B cell (primary cell): Measurements from ENCODE around the gene TLR4. TPM values are rescaled to one million over a fixed set of nuclear protein-coding genes. Genes with fewer than 3 reads are reported as not detected.

Experiments used
- ATAC-seq: fragments of 200-7000 bp; cut with Tn5 transposase; one replicate; pipeline ENCODE4 v1.10.0; 2021; ENCODE audit warnings: low read depth, mild to moderate bottlenecking, moderate number of reproducible peaks, moderate library complexity
- CTCF ChIA-PET: fragments of 350-600 bp; sonication (Branson Sonifier 250); formaldehyde crosslinking; loops from one replicate; lab custom pipeline; 2021; ENCODE audit warnings: antibody characterized with exemption, inconsistent platforms; lab: Charles Lee
- POLR2A ChIA-PET: fragments of 350-600 bp; sonication (Branson Sonifier 250); formaldehyde crosslinking; loops from one replicate; lab custom pipeline; 2021; ENCODE audit warnings: antibody characterized with exemption; lab: Charles Lee
- DNase-seq: peaks from one replicate; pipeline ENCODE4 v3.0.0; 2013
- H2AFZ ChIP-seq: 2 replicates; pipeline ENCODE4 v1.6.1; 2012; ENCODE audit warnings: mild to moderate bottlenecking, low read depth, low read length; ENCODE audit not compliant: insufficient read depth, poor library complexity, severe bottlenecking
- H3K27ac ChIP-seq, 2 donors: 1 replicate in 1 of 2; 2 replicates in 1 of 2; pipeline ENCODE4 v1.5.1; 2012 to 2013; ENCODE audit warnings: low read length in 2 of 2, mild to moderate bottlenecking in 2 of 2, moderate library complexity in 1 of 2
- H3K27me3 ChIP-seq, 4 experiments: fragments of 200-600 bp in 1 of 4; sonication (generic) in 1 of 4; replicated peaks in 1 of 4; 1 replicate in 2 of 4; 2 replicates in 2 of 4; pipeline versions ENCODE4 v1.6.1 to v1.7.0; 2013 to 2016; ENCODE audit warnings: low read length in 3 of 4, mild to moderate bottlenecking in 2 of 4, mixed read lengths in 1 of 4, moderate library complexity in 1 of 4; ENCODE audit not compliant: insufficient read depth in 4 of 4, control insufficient read depth in 3 of 4; ENCODE audit errors: control extremely low read depth in 1 of 4
- H3K36me3 ChIP-seq, 2 experiments: replicated peaks in 1 of 2; 1 replicate in 1 of 2; 2 replicates in 1 of 2; pipeline versions ENCODE4 v1.6.1 to v1.7.1; 2013; ENCODE audit warnings: low read length in 1 of 2; ENCODE audit not compliant: insufficient read depth in 2 of 2, control insufficient read depth in 1 of 2; ENCODE audit errors: control extremely low read depth in 1 of 2, extremely low read depth in 1 of 2
- H3K4me1 ChIP-seq, 2 donors: fragments of 200-600 bp in 1 of 2; sonication (generic) in 1 of 2; 1 replicate in 1 of 2; 2 replicates in 1 of 2; pipeline versions ENCODE4 v1.5.1 to v1.6.1; 2013 to 2017; ENCODE audit warnings: low read length in 2 of 2; ENCODE audit not compliant: control insufficient read depth in 2 of 2, insufficient read depth in 2 of 2
- H3K4me2 ChIP-seq: replicated peaks from 2 replicates; pipeline ENCODE3; 2012; ENCODE audit warnings: mild to moderate bottlenecking, low read depth, low read length; ENCODE audit not compliant: poor library complexity, severe bottlenecking
- H3K4me3 ChIP-seq, 5 experiments: fragments of 200-600 bp in 1 of 5; sonication (generic) in 1 of 5; 1 replicate in 3 of 5; 2 replicates in 2 of 5; pipeline versions ENCODE4 v1.5.1 to v1.7.0; 2011 to 2016; ENCODE audit warnings: low read length in 4 of 5, mild to moderate bottlenecking in 4 of 5, low read depth in 2 of 5, control low read depth in 1 of 5, moderate library complexity in 1 of 5; ENCODE audit not compliant: insufficient read depth in 1 of 5; ENCODE audit errors: control extremely low read depth in 1 of 5, extremely low read depth in 1 of 5
- H3K79me2 ChIP-seq: fragments of 200-600 bp; sonication (generic); one replicate; pipeline ENCODE4 v1.6.0; 2016; ENCODE audit warnings: low read length; ENCODE audit not compliant: control insufficient read depth, insufficient read depth
- H3K9ac ChIP-seq: fragments of 200-600 bp; sonication (generic); 2 replicates; pipeline ENCODE4 v1.6.1; 2017; ENCODE audit warnings: mild to moderate bottlenecking, low read length, moderate library complexity
- H3K9me3 ChIP-seq, 3 donors: one replicate each; pipeline versions ENCODE4 v1.6.1 to v1.7.1; 2013; ENCODE audit warnings: low read length in 2 of 3; ENCODE audit not compliant: control insufficient read depth in 2 of 3, insufficient read depth in 1 of 3; ENCODE audit errors: control extremely low read depth in 1 of 3
- H4K20me1 ChIP-seq: 2 replicates; pipeline ENCODE4 v1.6.0; 2012; ENCODE audit warnings: mild to moderate bottlenecking, low read length; ENCODE audit not compliant: insufficient read depth, control insufficient read depth, poor library complexity, severe bottlenecking
- H3K27ac Mint-ChIP-seq: one replicate; pipeline ENCODE4 v1.8.0; 2021; ENCODE audit warnings: mixed read lengths
- H3K27me3 Mint-ChIP-seq: one replicate; pipeline ENCODE4 v1.8.0; 2021; ENCODE audit warnings: mixed read lengths
- H3K4me1 Mint-ChIP-seq: one replicate; pipeline ENCODE4 v1.8.0; 2021; ENCODE audit warnings: mixed read lengths
- H3K4me3 Mint-ChIP-seq: one replicate; pipeline ENCODE4 v1.8.0; 2021; ENCODE audit warnings: mixed read lengths
- H3K9me3 Mint-ChIP-seq: one replicate; pipeline ENCODE4 v1.8.0; 2022; ENCODE audit warnings: mixed read lengths; ENCODE audit not compliant: insufficient read depth
- EZH2 ChIP-seq: IDR thresholded peaks from 2 replicates; pipeline ENCODE4 v1.6.1; 2012; ENCODE audit warnings: borderline replicate concordance, low read depth, mild to moderate bottlenecking, moderate library complexity, low read length; ENCODE audit not compliant: insufficient read depth, poor library complexity, severe bottlenecking
- WGBS: methylation state at CpG from one replicate; pipeline ENCODE4 v1.1.5; 2013; ENCODE audit warnings: missing lambda C conversion rate; ENCODE audit not compliant: insufficient coverage; 5-methylcytosine and 5-hydroxymethylcytosine counted together
- intact Hi-C: fragments of 100-400 bp; cut with micrococcal nuclease; formaldehyde crosslinking; loops from one replicate; pipeline ENCODE4 v1.10.0; 2022
- polyA plus RNA-seq: library from polyadenylated mRNA; depleted of rRNA; stranded (reverse); fragments of >200 nt; gene quantifications from 2 replicates; pipeline ENCODE4 v1.2.3, GENCODE V29; 2012
- total RNA-seq, 2 donors: library from RNA; stranded (reverse); fragments of 120-200 nt in 1 of 2; gene quantifications; 1 replicate in 1 of 2; 2 replicates in 1 of 2; pipeline versions ENCODE4 v1.2.3 to v1.2.4, GENCODE V29; 2013 to 2022
- TF ChIP-seq, protein P1 (sequence below): fragments of 200-600 bp; IDR thresholded peaks from one replicate; pipeline ENCODE4 v1.8.0; 2022; ENCODE audit warnings: antibody characterized with exemption, mild to moderate bottlenecking

Gene TLR4
- total and polyA plus RNA-seq, 2 donors (not counting 1 experiment from before 2014, with no cell fraction given): 0.51 to 3.7 TPM

DNA sequence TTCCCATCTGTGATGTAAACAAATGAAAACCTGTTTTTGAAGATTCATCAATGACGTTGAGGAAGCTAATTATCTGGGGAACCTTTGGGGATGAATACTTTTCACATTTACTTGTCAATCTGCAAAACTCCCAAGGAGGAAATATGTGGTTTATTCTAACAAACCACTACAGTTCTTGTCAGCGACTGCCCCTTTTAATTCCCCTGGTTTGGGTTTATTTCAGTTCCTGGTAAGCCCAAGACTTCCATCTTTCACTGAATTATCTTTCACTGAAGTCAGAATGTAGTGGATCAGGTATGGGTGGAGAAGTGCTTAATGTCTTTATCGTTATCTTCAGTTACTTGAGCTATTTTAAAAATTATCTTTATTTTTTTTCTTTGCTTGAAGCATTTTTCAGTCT is 40.2 kb downstream of the TLR4 start:
- Mint-ChIP-seq H3K9me3 (no peaks in the 10 kb centered on the region), H3K27ac (no peak overlapping the region), H3K4me3 (no peak overlapping the region), H3K4me1 (peaks cover 14% of the 10 kb centered on the region), H3K27me3 (peaks cover 56% of the 10 kb centered on the region)
- peak overlapping the region; percentile 28 for H3K9ac ChIP-seq
- POLR2A ChIA-PET: no interaction called here
- H3K4me3 ChIP-seq: peak overlapping the region in 1 of 5 experiments; percentile 15
- intact Hi-C loops: no loop called here
- DNase-seq (no peak), ATAC-seq (no peak)
- no peaks in the 10 kb centered on the region for H4K20me1 ChIP-seq
- H3K79me2 ChIP-seq: no peaks in the 10 kb centered on the region
- H3K27me3 ChIP-seq: peaks cover 0 to 39% (median 24%) of the 10 kb centered on the region in 4 experiments
- H3K4me1 ChIP-seq: peaks cover 14 to 15% of the 10 kb centered on the region in 2 donors
- H3K4me2 ChIP-seq: peak overlapping the region; percentile 65
- WGBS: no CpG with 5 or more reads among the region's 3 CpGs
- H3K9me3 ChIP-seq: peaks cover 0 to 7% (median 2%) of the 10 kb centered on the region in 3 donors
- CTCF ChIA-PET: no interaction called here
- H3K27ac ChIP-seq: no peak overlapping the region
- TF ChIP-seq, protein P1, sequence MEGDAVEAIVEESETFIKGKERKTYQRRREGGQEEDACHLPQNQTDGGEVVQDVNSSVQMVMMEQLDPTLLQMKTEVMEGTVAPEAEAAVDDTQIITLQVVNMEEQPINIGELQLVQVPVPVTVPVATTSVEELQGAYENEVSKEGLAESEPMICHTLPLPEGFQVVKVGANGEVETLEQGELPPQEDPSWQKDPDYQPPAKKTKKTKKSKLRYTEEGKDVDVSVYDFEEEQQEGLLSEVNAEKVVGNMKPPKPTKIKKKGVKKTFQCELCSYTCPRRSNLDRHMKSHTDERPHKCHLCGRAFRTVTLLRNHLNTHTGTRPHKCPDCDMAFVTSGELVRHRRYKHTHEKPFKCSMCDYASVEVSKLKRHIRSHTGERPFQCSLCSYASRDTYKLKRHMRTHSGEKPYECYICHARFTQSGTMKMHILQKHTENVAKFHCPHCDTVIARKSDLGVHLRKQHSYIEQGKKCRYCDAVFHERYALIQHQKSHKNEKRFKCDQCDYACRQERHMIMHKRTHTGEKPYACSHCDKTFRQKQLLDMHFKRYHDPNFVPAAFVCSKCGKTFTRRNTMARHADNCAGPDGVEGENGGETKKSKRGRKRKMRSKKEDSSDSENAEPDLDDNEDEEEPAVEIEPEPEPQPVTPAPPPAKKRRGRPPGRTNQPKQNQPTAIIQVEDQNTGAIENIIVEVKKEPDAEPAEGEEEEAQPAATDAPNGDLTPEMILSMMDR: no peak
- TF ChIP-seq EZH2: no peak
- peak overlapping the region; percentile 48 for H2AFZ ChIP-seq
- H3K36me3 ChIP-seq: no peaks in the 10 kb centered on the region

DNA sequence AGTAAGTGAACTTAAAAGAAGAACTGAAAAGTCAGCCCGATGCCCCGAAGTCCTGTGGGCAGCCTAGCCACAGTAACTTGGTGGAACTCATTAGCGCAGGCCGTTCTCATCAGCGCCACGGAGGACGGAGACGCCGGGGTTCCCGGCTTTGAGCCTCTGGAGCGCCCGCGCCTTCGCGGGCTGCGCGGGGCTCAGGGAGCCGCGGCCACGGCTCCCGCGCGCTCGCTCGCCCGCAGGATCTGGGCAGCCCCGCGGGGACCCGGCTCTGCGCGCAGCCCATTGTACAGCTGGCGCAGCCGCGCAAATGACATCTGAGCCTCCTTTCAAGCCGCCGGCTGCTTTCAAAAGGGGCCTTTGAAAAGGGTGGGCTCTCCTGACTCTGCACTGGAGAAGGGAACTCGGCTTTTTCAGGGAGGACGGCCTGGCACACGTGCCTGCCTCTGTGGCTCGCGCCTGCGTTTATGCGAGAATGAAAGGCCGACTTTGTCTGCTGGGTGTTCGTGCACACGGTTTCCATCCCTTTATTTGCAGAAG is 40.7 kb downstream of the TLR4 start:
- ATAC-seq (peak; percentile 36), DNase-seq (no peak)
- no peaks in the 10 kb centered on the region for H3K9me3 Mint-ChIP-seq
- no peaks in the 10 kb centered on the region for H3K36me3 ChIP-seq
- TF ChIP-seq, protein P1: no peak
- no peak for TF ChIP-seq EZH2
- no peak overlapping the region for H3K27ac ChIP-seq
- intact Hi-C loops: no loop called here
- peaks cover 14 to 15% of the 10 kb centered on the region in 2 donors for H3K4me1 ChIP-seq
- H3K4me3 Mint-ChIP-seq: peak overlapping the region; percentile 61
- no peaks in the 10 kb centered on the region for H3K79me2 ChIP-seq
- ChIA-PET CTCF (no interaction called here), POLR2A (no interaction called here)
- no peaks in the 10 kb centered on the region for H4K20me1 ChIP-seq
- peak overlapping the region in 1 of 5 experiments; percentile 15 for H3K4me3 ChIP-seq
- no peak overlapping the region for H3K27ac Mint-ChIP-seq
- H2AFZ ChIP-seq: peak overlapping the region; percentile 48
- H3K4me1 Mint-ChIP-seq: peaks cover 14% of the 10 kb centered on the region
- peaks cover 58% of the 10 kb centered on the region for H3K27me3 Mint-ChIP-seq
- peak overlapping the region; percentile 28 for H3K9ac ChIP-seq
- peak overlapping the region; percentile 65 for H3K4me2 ChIP-seq
- H3K9me3 ChIP-seq: peaks cover 0 to 7% (median 2%) of the 10 kb centered on the region in 3 donors
- peaks cover 0 to 42% (median 24%) of the 10 kb centered on the region in 4 experiments for H3K27me3 ChIP-seq
- 9% methylated on average over 46 of the region's 46 CpGs for WGBS
